Activated T-cell treated with anti-CD3 and anti-CD28 coated beads for 24 hours (primary cell): ENCODE results near the gene GALNT2.

Experiments used
- DNase-seq: peaks from one replicate; pipeline ENCODE4 v3.0.0-alpha.2; 2020; ENCODE audit warnings: low read depth

Gene GALNT2

DNA sequence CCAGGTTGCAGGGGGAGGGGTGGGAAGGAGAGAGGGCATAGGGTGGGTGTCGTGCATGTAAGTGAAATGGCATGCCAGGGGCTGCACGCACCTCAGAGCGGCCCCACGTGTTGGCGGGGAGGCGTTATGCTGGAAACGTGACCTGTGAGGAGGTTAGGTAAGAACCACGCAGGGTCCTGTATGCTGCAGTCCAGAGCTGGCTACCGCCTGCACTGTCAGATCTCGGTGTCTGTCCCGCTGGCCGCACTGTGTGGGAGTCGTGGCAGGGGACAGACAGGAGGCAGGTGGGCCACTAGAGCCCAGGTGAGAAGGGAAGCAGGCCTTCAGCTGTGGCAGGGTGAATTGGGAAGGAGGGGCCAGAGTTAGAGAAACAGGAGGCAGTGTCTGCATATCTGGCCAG is 79.7 kb downstream of the GALNT2 start:
- no peak for DNase-seq

DNA sequence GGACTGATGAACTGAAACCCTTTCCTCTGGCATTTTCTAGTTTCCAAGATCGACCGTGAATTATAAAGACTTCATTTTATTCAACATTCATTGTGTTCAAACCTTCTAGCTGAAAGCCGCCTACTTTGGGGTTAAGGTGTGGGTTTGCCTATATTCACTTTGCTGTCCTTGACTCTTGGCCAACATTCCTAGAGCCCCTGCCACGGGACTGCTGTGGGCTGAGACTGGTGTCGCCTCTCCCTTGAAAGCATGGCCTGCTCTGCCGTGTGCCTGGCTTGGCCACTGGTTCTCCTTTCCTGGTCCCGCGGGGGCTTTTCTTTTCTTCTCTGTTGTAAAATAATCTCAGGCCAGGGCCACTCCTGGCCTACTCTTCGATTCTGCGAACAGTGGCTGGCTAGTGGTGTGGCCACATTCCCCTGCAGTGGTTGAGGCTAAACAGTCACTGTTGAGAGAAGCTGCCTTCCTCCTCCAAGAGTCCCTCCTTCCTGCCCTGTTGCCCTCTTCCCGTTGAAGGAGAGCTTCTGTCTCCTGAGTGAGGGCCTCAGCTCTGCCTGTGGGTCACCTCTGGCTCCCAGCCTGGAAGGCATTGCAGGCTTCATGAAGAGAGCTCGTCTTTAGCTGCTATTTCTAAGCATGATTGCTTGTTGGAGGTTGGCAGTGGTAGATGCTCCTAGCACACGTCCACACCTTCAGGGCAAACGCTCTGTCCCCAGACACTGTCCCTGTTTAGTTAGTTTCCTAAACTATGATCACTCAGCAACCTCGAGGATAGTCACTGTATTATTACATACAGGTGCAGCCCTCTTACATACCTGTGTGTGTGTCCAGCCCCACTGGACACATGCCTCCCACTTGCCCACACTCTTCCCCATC is 80.5 kb downstream of the GALNT2 start:
- DNase-seq: no peak

DNA sequence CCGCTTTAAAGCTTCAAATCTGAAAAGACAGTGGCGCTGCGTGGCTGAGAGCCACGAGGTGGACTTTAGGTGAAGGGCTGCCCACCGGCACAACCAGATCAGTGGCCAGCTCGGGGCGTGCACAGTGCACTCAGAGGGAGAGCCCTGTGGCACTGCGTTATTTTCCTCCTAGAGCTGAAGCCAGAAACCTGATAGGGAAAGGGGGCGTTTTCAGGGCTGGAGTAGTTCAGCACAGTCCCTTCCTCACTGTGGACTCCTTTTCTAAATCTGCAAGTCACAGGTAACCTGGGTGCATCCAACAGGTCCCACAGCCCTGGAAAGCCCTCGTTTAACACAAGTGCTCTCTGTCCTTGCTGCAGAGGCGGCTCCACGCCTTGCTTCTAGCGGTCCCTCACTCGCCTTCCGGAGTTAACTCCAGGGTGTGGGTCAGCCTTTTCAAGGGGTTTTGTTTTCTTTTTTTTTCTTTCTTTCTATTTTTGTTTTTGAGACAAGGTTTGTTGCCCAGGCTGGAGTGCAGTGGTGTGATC is 81.2 kb downstream of the GALNT2 start:
- no peak for DNase-seq

DNA sequence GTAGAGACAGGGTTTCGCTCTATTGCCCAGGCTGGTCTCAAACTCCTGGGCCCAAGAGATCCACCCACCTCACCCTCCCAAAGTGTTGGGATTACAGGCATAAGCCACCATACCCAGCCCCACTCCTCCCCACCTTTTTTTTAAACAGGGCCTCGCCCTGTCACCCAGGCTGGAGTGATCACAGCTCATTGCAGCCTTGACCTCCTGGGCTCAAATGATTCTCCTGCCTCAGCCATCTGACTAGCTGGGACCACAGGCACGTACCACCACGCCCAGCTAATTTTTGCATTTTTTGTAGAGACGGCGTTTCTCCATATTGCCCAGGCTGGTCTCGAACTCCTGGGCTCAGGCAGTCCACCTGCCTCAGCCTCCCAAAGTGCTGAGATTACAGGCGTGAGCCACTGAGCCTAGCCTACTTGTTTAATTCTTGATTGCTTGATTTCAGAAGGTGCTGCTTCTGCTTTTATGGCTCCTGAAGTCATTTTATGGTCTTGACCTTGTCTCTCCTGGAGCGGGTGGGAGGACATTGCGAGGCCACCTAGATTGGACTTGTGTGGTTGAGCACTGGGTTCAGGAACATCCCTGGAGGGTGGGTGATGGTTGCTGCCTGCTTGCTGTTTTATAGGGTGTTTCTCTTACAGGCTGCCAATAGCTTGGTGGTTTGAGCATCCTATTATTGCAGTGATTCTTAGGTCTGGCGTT is 81.9 kb downstream of the GALNT2 start:
- no peak for DNase-seq

DNA sequence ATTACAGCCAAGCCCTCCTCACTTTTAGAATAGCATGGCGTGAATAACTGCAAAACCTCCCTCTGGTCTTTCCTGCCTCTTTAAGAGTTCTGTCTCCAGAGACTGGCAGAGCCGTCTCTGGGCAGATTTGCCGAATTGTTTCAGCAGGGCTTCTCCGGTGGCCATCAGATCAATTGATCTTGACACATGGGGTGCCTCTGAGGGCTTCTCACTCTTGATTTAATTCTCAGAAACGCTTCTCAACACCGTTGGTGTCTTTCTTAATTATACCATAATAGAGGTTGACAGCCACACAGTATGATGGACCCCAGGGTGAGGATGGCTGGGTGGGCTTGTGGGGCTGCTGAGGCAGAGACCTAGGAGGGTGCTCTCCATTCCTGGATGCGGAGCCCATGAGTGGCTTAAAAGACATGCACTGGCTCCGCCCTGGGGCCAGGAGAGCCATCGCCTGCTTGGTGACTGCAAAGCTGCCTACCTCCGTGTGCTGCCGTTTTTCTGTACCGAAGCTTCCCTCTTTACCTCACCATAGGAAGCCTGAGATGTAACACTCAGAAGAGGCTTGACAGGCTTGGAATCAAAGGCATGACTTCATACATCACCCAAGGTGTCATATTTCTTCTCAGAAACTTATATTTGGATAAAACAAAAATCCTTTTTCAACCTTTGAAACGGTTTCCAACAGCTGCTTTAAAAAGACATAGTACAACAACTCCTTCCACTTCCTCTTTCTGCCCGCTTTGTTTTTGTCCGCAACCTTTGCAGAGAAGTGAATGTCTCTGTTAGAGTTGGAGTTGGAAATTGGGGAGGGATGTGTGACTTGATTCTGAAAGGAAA is 82.9 kb downstream of the GALNT2 start:
- no peak for DNase-seq

DNA sequence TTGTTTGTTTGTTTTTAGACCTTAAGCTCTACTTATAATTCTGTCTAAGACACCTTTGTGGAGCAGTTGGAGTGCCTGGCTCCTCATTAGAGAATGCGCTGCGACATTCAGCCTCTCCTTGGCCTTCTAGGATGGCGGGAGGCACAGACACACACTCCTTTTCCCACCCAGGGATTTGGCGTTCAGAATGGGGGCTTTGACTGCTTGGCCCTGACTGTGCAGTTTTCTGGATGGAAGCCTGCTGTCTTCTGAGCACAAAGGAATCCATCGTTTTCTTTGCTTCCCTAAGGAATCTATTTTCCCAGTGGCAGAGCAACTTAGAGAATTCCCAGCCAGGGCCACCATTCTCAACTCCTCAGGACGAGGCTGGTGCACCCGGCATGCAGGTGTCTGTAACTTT is 83.6 kb downstream of the GALNT2 start:
- DNase-seq: no peak

DNA sequence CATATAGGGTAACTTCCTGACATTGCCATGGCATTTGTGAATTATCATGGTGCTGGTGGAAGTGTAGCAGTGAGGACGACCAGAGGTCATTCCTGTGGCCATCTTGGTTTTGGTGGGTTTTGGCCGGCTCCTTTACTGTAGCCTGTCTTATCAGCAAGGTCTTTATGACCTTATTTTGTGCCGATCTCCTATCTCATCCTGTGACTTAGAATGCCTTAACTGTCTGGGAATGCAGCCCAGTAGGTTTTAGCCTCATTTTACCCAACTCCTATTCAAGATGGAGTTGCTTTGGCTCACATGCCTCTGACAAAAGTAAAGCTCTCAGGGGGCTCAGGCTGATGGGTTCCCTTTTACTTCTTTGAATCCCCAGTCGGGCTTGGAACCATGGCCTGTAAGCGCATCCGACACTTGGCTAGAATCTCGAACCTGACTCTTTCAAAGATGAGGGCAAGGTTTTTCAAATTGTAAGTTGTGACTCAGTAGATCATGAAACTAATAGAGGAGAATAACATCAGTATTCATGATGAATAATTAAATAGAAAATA is 85.0 kb downstream of the GALNT2 start:
- no peak for DNase-seq

DNA sequence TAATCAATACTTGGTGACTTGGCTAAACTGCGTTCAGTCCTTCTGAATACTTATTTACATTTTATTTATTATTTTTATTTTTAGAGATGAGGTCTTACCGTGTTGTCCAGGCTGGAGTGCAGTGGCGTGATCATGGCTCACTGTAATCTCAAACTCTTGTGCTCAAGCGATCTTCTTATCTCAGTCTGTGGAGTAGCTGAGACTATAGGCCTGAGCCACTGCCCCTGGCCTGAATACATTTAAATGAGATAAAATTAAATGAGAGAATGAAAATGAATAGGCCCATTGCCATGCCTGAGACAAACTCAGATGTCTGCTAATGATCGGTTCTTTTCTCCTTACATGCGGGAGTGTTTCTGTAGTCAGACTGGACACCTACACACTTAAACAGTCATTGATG is 86.0 kb downstream of the GALNT2 start:
- no peak for DNase-seq

DNA sequence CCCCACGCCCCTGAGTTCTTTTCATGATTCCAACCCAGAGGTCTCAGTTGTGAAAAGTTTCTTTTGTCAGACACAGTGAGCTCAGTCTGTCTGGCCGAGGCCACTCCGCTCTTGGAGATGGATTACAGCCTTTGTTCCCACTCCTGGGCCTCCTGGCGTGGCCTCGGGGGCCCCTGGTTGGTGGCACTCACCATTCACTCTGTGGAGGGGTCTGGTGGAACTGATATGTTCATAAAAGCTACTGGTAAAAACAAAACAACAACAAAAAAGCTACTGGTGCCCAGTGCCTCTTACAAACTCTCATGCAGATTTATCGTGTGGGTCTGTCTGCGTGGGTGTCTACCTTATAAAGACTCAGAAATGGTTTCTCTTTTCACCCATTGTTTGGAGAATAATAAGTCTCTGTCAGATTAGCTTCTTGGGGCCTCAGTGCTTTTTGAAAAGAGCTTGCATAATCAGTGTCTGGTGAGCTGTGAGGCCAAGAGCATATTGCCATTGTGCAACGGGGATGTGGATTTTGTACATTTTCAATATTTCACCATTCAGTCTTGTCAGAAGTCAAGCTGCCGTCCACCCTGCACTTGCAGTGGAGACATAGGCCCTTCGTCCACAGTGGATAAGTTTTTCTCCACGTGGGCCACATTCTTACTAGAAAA is 86.7 kb downstream of the GALNT2 start:
- no peak for DNase-seq

DNA sequence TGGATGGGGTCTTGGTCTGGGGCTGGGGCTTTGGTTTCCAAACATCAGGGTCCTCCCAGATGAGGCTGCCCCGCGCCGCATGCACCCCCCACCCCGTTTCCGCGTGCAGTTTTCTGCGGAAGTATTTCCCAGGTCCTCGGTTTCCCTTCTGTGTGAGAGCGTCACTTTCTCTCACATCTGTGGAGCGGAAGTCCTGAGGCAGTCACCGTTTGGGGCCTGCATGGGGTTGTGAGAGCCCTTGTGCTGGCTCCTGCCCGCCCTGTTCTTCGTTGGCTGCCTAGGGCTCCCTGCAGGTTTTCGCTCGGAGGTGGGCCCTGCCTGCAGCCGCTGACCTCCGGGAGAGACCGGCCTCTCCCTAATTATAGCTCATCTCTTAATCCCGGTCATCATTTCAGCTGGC is 88.0 kb downstream of the GALNT2 start:
- DNase-seq: no peak

DNA sequence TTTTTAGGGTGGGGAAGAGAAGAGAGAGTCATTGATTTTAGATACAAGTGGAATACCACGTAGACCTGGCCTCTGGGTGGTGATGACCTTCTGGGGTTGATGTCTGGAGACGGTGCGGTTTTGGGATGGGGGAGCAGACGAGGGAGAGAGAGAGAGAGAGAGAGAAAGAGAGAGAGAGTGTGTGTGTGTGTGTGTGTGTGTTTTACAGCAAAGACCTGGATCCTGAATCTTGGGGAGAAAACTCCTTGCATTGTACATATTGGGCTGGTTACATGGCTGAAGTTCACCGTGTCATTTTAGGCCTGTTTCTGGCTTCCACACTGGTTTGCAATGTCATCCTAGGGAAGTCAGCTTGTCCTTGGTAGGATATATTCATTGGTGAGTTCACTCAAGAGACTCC is 89.0 kb downstream of the GALNT2 start:
- no peak for DNase-seq

DNA sequence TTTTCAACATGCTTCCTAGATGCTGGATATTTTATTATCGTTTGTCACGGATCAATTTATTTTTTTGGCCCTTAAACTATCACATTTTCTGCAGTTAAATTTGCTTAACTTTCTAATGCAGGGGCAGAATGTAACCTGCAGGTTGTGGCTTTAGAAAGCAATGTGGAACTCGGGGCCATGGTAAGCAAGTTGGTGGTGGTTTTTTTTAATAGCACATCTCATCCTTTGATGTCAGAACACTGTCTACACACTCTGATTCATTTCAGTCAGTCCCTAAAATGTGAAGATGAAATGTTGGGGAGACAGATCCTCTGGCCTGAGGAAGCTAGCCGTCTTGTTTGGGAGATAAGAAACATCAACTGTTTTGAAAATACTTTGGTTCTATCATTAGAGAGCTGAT is 89.5 kb downstream of the GALNT2 start:
- DNase-seq: no peak

DNA sequence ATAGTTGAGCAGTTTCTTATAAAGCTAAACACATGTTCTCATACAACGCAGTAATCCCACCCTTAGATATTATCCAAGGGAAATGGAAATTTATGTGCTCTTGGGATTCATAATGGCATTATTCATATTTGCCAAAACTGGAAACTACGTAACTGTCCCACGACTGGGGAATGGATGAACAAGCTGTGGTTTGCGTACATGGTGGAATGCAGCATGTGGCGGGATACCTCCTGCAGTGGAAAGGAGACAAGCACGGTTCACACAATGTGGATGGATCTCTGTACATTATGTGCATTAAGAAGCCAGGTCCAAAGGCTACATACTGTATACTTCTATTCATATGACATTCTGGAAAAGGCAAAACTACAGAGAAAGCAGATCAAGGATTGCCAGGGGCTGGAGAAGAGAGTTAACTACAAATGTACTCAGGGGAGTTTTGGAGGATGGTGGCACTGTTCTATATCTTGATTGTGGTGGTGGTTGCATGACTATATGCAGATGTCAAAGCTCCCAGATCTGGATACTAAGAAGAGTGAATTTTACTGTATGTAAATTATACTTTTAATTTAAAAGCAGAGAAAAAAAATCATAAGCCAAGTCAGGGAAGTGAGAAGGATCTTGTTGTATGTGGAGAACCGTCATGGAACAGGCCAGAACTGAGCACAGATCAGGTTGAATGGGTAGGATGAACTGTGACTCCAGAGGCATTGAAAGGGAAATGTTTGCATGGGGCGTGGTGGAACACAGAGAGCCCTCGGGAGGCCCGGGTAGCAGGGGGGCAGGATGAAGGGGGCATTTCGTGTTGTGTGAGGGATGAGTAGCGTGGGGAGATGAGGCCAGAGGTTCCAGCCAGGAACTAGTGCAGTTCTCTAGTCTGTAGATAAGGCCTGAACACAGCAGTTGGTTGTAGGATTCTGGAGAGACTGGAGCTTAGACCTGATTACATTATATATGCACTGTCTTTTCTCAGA is 90.7 kb downstream of the GALNT2 start:
- no peak for DNase-seq

DNA sequence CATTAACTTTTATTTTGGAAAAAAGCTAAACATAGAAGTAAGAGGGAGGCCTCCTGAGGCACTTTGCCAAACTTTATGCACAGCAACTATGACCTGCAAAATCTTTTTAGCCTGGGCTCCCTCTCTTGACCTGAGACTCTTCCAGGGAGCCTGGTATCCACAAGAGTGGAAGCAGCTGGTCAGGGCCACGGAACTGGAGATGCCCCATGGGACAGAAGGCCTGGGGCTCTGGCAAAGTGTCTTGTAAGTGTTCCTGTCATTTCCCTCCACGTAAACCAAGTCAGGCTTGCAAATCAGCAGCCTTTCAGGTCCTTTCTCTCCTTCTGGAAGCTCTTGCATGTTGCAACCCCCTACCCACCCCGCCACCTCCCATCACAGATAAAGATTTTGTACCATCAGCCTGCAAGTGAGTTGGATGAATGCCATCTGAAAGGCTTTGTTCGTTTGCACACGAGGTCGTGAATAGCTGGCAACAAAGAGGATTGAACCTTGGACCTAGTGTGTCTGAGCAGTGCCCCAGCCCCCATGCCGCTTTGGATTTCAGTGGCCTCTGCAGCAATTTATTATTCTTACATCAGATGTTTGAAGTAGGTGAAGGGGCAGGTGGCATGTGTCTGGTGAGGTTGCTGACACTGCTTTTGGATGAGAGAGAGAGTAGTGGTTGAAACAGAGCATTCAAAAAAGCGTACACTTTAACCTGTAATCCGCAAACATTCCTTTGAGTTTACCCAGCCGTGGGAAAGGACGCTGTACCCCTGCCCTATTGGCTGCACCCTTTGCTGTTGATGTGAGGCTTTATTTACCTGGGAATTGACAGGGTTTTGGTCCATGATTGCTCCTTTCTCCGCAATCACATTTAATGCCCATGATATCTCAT is 91.6 kb downstream of the GALNT2 start:
- DNase-seq: no peak

DNA sequence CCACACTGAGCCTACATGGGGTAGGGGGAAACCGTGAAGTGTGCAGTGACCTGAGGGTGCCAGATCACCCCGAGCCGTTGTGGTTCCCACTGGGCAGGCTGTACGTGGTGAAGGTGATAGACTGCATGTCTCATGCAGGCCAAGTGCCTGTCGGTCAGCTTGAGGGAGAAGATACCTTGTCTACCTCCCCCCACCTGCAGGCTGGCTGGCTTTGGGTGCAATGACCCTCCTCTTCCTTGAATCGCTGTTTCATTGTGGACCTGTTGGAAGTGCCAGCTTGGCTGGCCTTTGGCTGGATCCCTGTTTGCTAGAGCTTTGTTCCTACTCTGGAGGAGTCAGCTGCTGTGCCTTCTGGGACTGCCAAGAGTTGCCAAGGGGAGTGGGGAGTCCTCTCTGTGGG is 92.5 kb downstream of the GALNT2 start:
- no peak for DNase-seq

DNA sequence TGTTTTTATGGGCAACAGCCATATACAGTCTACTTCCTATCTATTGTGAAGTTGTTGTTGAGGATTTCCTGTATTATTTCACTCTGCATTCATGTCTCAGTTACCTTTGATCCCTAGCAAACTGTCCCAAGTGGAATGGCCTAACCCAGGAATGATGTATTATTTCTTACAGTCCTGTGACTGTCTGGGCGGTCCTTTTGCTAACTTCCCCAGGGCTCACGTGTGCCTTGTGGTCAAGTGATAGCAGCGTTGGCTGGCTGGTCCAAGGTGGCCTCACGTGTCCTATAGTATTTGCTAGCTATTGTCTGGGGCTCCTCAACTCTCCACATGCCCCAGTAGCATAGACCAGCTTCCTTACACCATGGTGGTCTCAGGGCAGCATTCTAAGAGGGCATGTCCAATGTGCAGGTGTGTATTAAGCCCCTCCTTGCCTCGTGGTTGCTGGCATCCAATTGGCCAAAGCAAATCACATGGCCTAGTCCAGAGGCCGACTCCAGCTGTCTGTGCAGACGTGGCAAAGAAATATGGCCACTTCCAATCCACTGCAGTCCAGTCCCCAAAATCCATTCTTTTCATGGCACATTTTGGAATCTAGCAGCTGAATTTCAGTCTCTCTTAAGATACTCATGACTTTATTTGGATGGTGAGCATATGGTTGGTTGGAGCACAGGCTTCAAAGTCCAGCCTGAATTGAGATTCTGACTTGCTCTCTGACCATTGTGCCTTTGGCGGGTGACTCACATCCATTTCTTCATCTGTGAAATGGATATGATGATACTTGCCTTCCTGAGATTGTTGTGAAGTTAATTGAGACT is 94.1 kb downstream of the GALNT2 start:
- DNase-seq: no peak

DNA sequence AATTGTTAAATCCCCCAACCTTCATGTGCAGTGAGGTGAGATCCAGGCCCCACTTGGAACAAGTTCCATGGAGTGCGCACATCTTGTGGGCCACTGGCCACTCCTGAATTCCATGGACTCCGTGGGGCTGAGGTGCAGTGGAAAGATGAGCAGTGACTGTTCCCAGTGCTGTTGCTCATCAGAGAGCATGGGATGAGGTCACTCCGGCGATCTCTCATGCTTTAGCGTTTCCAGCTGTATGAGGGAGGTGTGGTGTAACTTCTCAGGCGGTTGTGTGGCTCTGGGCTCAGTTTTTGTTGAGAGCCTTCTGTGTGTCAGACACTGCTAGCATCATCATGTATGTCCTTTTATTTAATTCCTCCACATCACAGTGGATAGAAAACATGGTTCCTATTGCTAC is 96.2 kb downstream of the GALNT2 start:
- no peak for DNase-seq

DNA sequence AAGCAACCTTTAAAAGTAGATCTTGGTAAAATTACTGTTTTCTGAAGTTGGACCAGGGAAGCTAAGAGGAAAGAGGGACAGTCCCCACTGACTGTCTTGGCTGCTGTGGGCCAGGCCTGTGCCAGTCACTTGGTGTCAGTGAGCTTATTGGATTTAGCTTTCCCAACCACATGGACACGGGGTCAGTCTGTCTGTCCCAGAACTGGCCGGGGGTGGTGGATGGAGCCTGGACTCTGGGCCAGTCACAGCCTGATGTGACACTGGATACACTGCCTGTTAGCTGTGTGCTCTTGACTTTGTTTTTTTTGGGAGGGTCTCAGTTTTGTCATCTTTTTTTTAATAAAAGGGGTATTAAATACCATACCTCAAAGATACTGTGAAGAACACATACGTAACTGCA is 96.7 kb downstream of the GALNT2 start:
- no peak for DNase-seq

DNA sequence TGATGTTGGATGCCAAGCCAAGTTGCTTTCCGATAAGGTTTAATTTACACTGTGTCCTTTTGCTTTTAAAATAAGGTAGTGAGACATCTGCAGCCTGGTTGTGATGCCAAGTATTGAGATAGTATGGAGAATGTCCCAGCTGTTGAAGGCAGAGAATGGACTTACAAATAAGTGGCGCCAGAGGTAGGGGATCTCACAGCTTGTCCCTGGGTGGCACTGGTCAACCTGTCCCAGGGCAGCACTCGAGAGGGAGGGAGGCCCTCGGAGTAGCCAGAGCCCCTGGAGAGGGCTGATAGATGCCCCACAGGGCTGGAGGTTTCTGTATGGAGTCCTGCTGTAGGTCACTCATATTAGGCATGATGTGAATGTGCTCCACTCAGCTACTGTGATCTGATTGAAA is 98.5 kb downstream of the GALNT2 start:
- DNase-seq: no peak
